GM18505 (cell line): ENCODE measurements around the gene CATSPER1.

Experiments
- ATAC-seq: cut with Tn5 transposase; IDR thresholded peaks from one replicate; pipeline ENCODE4 v1.9.1; 2021; ENCODE audit not compliant: unreplicated experiment
- POLR2A ChIP-seq: IDR thresholded peaks from 4 replicates; pipeline ENCODE4 v1.6.1; 2011; ENCODE audit warnings: borderline replicate concordance; ENCODE audit not compliant: insufficient read depth, insufficient read length; ENCODE audit errors: extremely low read depth

Gene CATSPER1

GRCh38 chr11:66064571-66064970 lies 38.3 kb upstream of the CATSPER1 start:
- TF ChIP-seq POLR2A = no peak
- no peak for ATAC-seq

GRCh38 chr11:66063900-66064299 lies 37.6 kb upstream of the CATSPER1 start:
- no peak for TF ChIP-seq POLR2A
- ATAC-seq = no peak

DNA sequence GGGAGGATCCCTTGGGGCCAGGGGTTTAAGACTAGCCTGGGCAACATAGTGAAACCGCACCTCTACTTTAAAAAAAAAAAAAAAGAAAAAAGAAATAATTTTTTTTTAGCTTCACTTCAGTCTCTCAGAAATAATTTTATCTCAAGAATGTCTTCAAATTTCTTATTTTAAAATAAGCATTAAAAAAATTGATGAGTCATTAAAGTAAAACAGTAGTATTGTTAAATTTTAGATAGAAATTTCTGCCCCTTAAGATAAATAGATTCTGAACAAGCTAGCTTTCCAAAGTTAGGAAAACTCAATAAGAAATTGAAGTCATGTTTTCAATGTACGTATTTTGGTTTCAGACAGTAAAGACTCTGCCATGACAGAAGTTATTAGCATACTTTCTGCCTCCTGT lies 36.1 kb upstream of the CATSPER1 start:
- TF ChIP-seq POLR2A = no peak
- ATAC-seq = no peak

DNA sequence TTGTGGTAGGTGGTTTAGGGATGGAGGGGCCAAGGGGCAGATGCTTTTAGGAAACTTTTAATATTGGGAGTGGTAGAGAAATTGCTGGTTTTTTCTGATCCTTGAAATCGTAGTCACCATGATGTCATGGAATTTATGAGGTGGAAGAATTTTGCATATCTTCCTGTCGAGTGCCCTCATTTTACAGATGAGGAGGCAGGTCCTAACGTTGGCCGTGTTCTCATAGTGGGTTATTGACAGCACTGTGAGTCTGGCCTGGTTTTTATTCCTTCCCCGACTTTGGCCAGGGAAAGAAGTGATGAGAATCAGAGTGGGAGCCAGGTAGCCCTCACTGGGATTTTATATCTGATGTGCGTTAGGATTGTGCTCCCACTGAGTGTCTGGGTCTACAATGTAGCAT lies 35.0 kb upstream of the CATSPER1 start:
- no peak for TF ChIP-seq POLR2A
- ATAC-seq = no peak

- ATAC-seq = no peak
- no peak for TF ChIP-seq POLR2A
These were observed 33.8 kb upstream of the CATSPER1 start for GRCh38 chr11:66059966-66060680.

GRCh38 chr11:66056501-66056900 lies 30.2 kb upstream of the CATSPER1 start:
- no peak for ATAC-seq
- no peak for TF ChIP-seq POLR2A

DNA sequence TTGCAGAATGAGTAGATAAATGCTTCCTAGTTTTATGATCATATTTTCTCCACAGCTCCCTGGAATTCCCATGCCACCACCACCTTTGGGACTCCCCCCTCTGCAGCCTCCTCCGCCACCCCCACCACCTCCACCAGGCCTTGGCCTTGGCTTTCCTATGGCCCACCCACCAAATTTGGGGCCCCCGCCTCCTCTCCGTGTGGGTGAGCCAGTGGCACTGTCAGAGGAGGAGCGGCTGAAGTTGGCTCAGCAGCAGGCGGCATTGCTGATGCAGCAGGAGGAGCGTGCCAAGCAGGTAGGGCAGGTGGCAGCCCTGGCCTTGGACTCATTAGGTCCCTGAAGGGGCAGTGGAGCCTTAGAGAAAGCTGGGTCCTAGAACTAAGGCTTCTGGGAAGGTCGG lies 28.7 kb upstream of the CATSPER1 start:
- no peak for TF ChIP-seq POLR2A
- no peak for ATAC-seq

GRCh38 chr11:66052664-66052982 lies 26.3 kb upstream of the CATSPER1 start:
- TF ChIP-seq POLR2A = no peak
- ATAC-seq = no peak

- peak; percentile 86 for TF ChIP-seq POLR2A
- ATAC-seq = peak; percentile 94
These were observed 25.7 kb upstream of the CATSPER1 start, which contains the start of gene SF3B2 for GRCh38 chr11:66051766-66052663. TSS of gene SF3B2 (plus strand) at chr11:66052364. CDS start at chr11:66052385, 21 bp downstream.

GRCh38 chr11:66051371-66051765 lies 25.1 kb upstream of the CATSPER1 start:
- TF ChIP-seq POLR2A = no peak
- ATAC-seq = no peak

GRCh38 chr11:66050581-66051231 lies 24.4 kb upstream of the CATSPER1 start:
- TF ChIP-seq POLR2A = no peak
- no peak for ATAC-seq

DNA sequence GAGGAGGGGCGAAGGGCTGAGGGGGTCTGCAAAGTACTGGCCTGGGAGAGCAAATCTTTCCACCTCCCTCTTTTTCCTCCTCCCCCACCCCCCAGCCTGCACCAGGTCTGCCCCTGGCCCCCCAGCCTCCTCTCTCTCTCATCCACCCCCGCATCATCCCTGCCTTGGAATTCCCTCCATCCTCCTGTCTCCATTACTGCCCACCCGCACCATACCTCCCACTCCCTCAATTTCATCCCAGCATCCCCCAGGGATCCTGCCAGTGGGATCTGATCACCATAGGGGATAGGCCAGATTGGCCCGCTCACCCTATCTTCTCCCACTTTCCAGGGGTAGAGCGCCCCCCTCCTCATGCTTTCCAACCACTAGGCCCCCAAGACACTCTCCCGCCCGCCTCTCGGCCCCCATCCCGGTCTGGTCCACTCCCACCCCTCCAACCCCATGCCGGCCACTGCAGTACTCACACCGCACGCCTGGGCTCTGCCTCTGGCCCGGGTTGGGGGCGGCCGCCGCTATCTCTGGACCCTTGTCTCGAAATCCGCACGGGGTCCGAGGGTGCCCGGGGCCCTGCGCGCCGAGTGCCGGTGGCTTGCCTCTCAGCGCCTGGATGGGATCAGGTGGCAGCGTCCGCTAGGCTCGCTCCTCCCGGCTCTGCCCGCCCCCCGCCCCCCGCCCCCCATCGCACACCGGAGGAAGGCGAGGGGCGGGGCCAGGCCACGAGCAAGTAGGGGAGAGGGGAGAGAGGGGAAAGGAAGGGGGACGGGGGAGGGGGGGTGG lies 22.5 kb upstream of the CATSPER1 start, which contains the start of gene GAL3ST3:
Gene GAL3ST3 (minus strand): TSS at position 615 of the 777 bp plus-strand sequence. CDS start 3,746 bp downstream, outside the sequence.
- TF ChIP-seq POLR2A = no peak
- no peak for ATAC-seq

- no peak for TF ChIP-seq POLR2A
- ATAC-seq = no peak
These were observed 21.5 kb upstream of the CATSPER1 start for GRCh38 chr11:66047541-66048365.

GRCh38 chr11:66046901-66047300 lies 20.6 kb upstream of the CATSPER1 start:
- TF ChIP-seq POLR2A = no peak
- ATAC-seq = no peak
